CD4-positive, alpha-beta T cell (primary cell): ENCODE results near the gene LDB2. TPM values are rescaled to one million over a fixed set of nuclear protein-coding genes. Genes with fewer than 3 reads are reported as not detected.

ENCODE experiments used
- ATAC-seq: fragments of 200-7000 bp; cut with Tn5 transposase; one replicate; pipeline ENCODE4 v1.10.0; 2022; ENCODE audit warnings: mild to moderate bottlenecking; ENCODE audit not compliant: poor library complexity
- CTCF ChIA-PET: fragments of 350-600 bp; sonication (Branson Sonifier 250); formaldehyde crosslinking; loops from one replicate; lab custom pipeline; 2021; ENCODE audit warnings: antibody characterized with exemption, inconsistent platforms; lab: Charles Lee
- POLR2A ChIA-PET: fragments of 350-600 bp; sonication (Branson Sonifier 250); formaldehyde crosslinking; loops from one replicate; lab custom pipeline; 2021; ENCODE audit warnings: antibody characterized with exemption, inconsistent platforms; lab: Charles Lee
- DNase-seq, 14 experiments: peaks; one replicate each; pipeline ENCODE4 v3.0.0-alpha.2; 2013 to 2020; ENCODE audit warnings: mixed read lengths in 2 of 14
- H3K27ac ChIP-seq, 2 donors: one replicate each; pipeline versions ENCODE4 v1.5.1 to v1.7.0; 2013; ENCODE audit warnings: low read length in 2 of 2, low read depth in 1 of 2, mild to moderate bottlenecking in 1 of 2
- H3K27me3 ChIP-seq, 2 experiments: 1 replicate in 1 of 2; 2 replicates in 1 of 2; pipeline versions ENCODE4 v1.6.1 to v1.7.0; 2013; ENCODE audit warnings: low read length in 2 of 2, control low read depth in 1 of 2, mild to moderate bottlenecking in 1 of 2, moderate library complexity in 1 of 2; ENCODE audit not compliant: insufficient read depth in 2 of 2, control insufficient read depth in 1 of 2
- H3K36me3 ChIP-seq: one replicate; pipeline ENCODE4 v1.6.1; 2013; ENCODE audit warnings: low read length, control low read depth; ENCODE audit not compliant: insufficient read depth
- H3K4me1 ChIP-seq: one replicate; pipeline ENCODE4 v1.6.1; 2013; ENCODE audit warnings: low read length, control low read depth; ENCODE audit not compliant: insufficient read depth
- H3K4me3 ChIP-seq: one replicate; pipeline ENCODE4 v1.5.1; 2013; ENCODE audit warnings: mild to moderate bottlenecking, low read length, moderate library complexity
- H3K9me3 ChIP-seq, 2 experiments: 1 replicate in 1 of 2; 2 replicates in 1 of 2; pipeline versions ENCODE4 v1.6.1 to v1.7.0; 2013; ENCODE audit warnings: low read length in 2 of 2, mild to moderate bottlenecking in 2 of 2, control low read depth in 1 of 2, moderate library complexity in 1 of 2; ENCODE audit not compliant: control insufficient read depth in 1 of 2, insufficient read depth in 1 of 2
- H3K27ac Mint-ChIP-seq: one replicate; pipeline ENCODE4 v1.8.0; 2020; ENCODE audit warnings: mixed read lengths
- H3K27me3 Mint-ChIP-seq: one replicate; pipeline ENCODE4 v1.8.0; 2021; ENCODE audit warnings: mixed read lengths
- H3K36me3 Mint-ChIP-seq: one replicate; pipeline ENCODE4 v1.8.0; 2021; ENCODE audit warnings: low read depth, mixed read lengths
- H3K4me1 Mint-ChIP-seq: one replicate; pipeline ENCODE4 v1.8.0; 2021; ENCODE audit warnings: low read depth, mixed read lengths
- H3K4me3 Mint-ChIP-seq: one replicate; pipeline ENCODE4 v1.8.0; 2020; ENCODE audit warnings: mild to moderate bottlenecking, mixed read lengths
- H3K9me3 Mint-ChIP-seq: one replicate; pipeline ENCODE4 v1.8.0; 2020; ENCODE audit warnings: mixed read lengths
- CTCF ChIP-seq: fragments of 200-600 bp; IDR thresholded peaks from one replicate; pipeline ENCODE4 v1.8.0; 2022; ENCODE audit warnings: antibody characterized with exemption, mild to moderate bottlenecking
- intact Hi-C, 2 experiments: fragments of 100-400 bp; cut with DNase I in 1 of 2; cut with micrococcal nuclease in 1 of 2; formaldehyde crosslinking; loops; one replicate each; pipeline versions ENCODE4 v1.15.1 to v1.9.0; 2023 to 2025; cut with DNase I, micrococcal nuclease
- total RNA-seq, 174 experiments: library from RNA in 2 of 174; stranded (reverse) in 2 of 174; gene quantifications; one replicate each; pipeline ENCODE4 v1.2.3 and lab custom pipeline; 2021 to 2026

Gene LDB2
- total RNA-seq, 2 experiments from 2014 or later, result not detected

- H3K27ac Mint-ChIP-seq, result no peak overlapping the region
- H3K27me3 ChIP-seq, result no peaks in the 10 kb centered on the region
- peaks cover 0 to 8% of the 10 kb centered on the region in 2 experiments for H3K9me3 ChIP-seq
- H3K4me3 ChIP-seq, result no peak overlapping the region
- H3K36me3 Mint-ChIP-seq, result no peaks in the 10 kb centered on the region
- no peak overlapping the region for H3K27ac ChIP-seq
- no peak overlapping the region for H3K4me3 Mint-ChIP-seq
- no peaks in the 10 kb centered on the region for H3K4me1 ChIP-seq
- no peak for ATAC-seq
- peaks cover 3% of the 10 kb centered on the region for H3K9me3 Mint-ChIP-seq
- CTCF ChIA-PET, result no interaction called here
- intact Hi-C loops, result no loop called here
- no peak for DNase-seq
- H3K4me1 Mint-ChIP-seq, result no peaks in the 10 kb centered on the region
- POLR2A ChIA-PET, result no interaction called here
- H3K27me3 Mint-ChIP-seq, result no peaks in the 10 kb centered on the region
- TF ChIP-seq CTCF, result no peak
- H3K36me3 ChIP-seq, result no peaks in the 10 kb centered on the region
Observed at GRCh38 chr4:16627999-16628398, 270.4 kb downstream of the LDB2 start.

GRCh38 chr4:16626945-16627344 is 271.5 kb downstream of the LDB2 start:
- no peak for ATAC-seq
- no peaks in the 10 kb centered on the region for H3K4me1 ChIP-seq
- intact Hi-C loops, result no loop called here

GRCh38 chr4:16622826-16623225 is 275.6 kb downstream of the LDB2 start:
- H3K27me3 ChIP-seq, result no peaks in the 10 kb centered on the region
- no peaks in the 10 kb centered on the region for H3K36me3 ChIP-seq
- H3K9me3 Mint-ChIP-seq, result peaks cover 2% of the 10 kb centered on the region
- DNase-seq (no peak), ATAC-seq (no peak)
- no peak overlapping the region for H3K4me3 ChIP-seq
- CTCF ChIA-PET, result no interaction called here
- no peaks in the 10 kb centered on the region for H3K4me1 ChIP-seq
- no peak for TF ChIP-seq CTCF
- no peak overlapping the region for H3K4me3 Mint-ChIP-seq
- no peaks in the 10 kb centered on the region for H3K9me3 ChIP-seq
- intact Hi-C loops, result no loop called here
- H3K27ac ChIP-seq, result no peak overlapping the region
- no peaks in the 10 kb centered on the region for H3K36me3 Mint-ChIP-seq
- no peaks in the 10 kb centered on the region for H3K4me1 Mint-ChIP-seq
- peaks cover 4% of the 10 kb centered on the region for H3K27me3 Mint-ChIP-seq
- POLR2A ChIA-PET, result no interaction called here
- no peak overlapping the region for H3K27ac Mint-ChIP-seq

More at GRCh38 chr4:16626945-16627344, 271.5 kb downstream of the LDB2 start:
- no peak for DNase-seq
- H3K36me3 Mint-ChIP-seq, result no peaks in the 10 kb centered on the region
- ChIA-PET POLR2A (no interaction called here), CTCF (no interaction called here)
- no peaks in the 10 kb centered on the region for H3K27me3 ChIP-seq
- H3K9me3 Mint-ChIP-seq, result peaks cover 5% of the 10 kb centered on the region
- peaks cover 0 to 8% of the 10 kb centered on the region in 2 experiments for H3K9me3 ChIP-seq
- H3K27ac ChIP-seq, result no peak overlapping the region
- H3K27me3 Mint-ChIP-seq, result no peaks in the 10 kb centered on the region
- no peak overlapping the region for H3K27ac Mint-ChIP-seq
- H3K4me3 Mint-ChIP-seq, result no peak overlapping the region
- H3K36me3 ChIP-seq, result no peaks in the 10 kb centered on the region
- no peak for TF ChIP-seq CTCF
- no peaks in the 10 kb centered on the region for H3K4me1 Mint-ChIP-seq
- no peak overlapping the region for H3K4me3 ChIP-seq
